ENCODE results near the gene CHMP2B. TPM values are rescaled to one million over a fixed set of nuclear protein-coding genes. Genes with fewer than 3 reads are reported as not detected.
"Not testable (repeated sequence)": the region's sequence is repeated elsewhere in the genome, so short reads cannot be mapped to it uniquely, and the experiment has no call there.

The CHMP2B gene
- total RNA-seq, 2 experiments from 2014 or later = 11.5 to 31.5 TPM

DNA sequence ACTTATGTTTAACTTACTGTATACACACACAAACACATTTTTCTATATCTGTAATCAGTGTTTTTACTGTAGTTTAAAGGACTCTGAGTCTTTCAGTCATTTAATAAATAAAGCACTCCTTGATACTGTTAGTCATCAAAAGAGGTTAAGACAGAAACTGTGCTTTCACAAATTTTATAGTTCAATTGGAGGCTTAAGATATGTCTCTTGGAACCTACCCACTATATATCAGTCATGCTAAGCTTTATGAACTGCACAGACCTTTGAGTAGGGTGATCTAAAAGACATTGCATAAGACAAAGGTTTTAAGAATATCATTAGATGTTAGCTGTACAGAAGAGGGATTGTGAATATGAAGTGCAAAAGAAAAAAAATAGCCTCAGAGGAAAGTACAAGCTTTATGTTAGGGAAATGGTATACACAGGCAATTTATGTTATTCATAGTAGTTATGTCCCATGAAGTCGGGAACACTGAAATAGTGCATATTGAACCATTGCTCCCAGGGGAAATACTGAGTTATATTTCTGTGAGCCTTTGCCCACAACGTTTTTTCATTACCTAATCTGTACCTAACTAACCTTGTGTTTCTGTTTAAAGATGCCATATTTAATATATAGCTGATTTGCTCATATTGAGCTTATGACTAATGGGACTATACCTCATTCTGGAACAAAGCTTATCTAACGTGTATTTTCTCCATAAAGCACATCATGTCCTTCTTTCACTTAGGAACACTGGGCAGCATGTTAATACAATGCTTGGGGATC is 19.7 kb downstream of the CHMP2B start:
- H3K27ac ChIP-seq (ENCODE audit: low read depth, low read length, poor library complexity, severe bottlenecking) = no peak overlapping the region
- DNase-seq (ENCODE audit: low spot score) = no peak
- intact Hi-C loops (cut with micrococcal nuclease; ENCODE audit: unreplicated experiment) = no loop called here
- no TSS peak for BruUV-seq (replicated peaks)
- H3K9me3 ChIP-seq (ENCODE audit: low read length) = no peaks in the 10 kb centered on the region
- peaks cover 4% of the 10 kb centered on the region; the same call in 1 of the 2 replicates for H3K79me2 ChIP-seq (ENCODE audit: insufficient read depth, low read depth, low read length)
- H4K20me1 ChIP-seq (ENCODE audit: insufficient read depth, low read length) = no peaks in the 10 kb centered on the region
- H3K36me3 ChIP-seq (ENCODE audit: insufficient read depth, low read length) = peaks cover 29% of the 10 kb centered on the region; the same call in 1 of the 2 replicates
- ChIA-PET POLR2A (interaction anchor here (0.5 to 0.9 kb wide), 3 partner anchors 19 to 178 kb away, joined by 3 read pairs; partner anchors contain the start of gene CHMP2B), CTCF (ENCODE audit: unreplicated experiment) (no interaction called here)
- H2AFZ ChIP-seq (ENCODE audit: low read length) = no peak overlapping the region
- H3K4me1 ChIP-seq (ENCODE audit: insufficient read depth, low read length, poor library complexity, severe bottlenecking) = no peaks in the 10 kb centered on the region
- TF ChIP-seq EZH2phosphoT487 (IDR thresholded peaks at IDR 0.05; ENCODE audit: borderline replicate concordance, low read depth, low read length) = no peak
- no peak overlapping the region for H3K4me3 ChIP-seq (ENCODE audit: low read depth, low read length, poor library complexity, severe bottlenecking)
- H3K4me2 ChIP-seq (ENCODE audit: low read length) = no peak overlapping the region
- H3K9me2 ChIP-seq (ENCODE audit: insufficient read depth, low read length) = no peaks in the 10 kb centered on the region

DNA sequence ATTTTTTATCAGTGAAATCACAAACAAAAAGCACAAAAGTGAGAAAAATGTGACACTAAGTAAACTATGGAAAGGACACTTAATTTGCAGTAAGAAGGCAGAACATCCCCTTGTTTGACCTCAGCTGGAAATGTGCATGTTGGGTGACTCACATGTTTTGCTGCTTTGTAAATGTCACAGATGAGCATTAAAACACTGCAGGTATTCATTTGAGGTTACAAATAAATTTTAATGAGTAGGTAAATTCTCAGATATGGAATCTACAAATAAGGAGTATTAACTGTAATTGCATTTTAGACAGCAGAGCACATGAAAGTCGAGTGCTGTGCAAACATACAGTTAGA is 20.3 kb downstream of the CHMP2B start:
- H3K9me3 ChIP-seq (ENCODE audit: low read length) = no peaks in the 10 kb centered on the region
- no TSS peak for BruUV-seq (replicated peaks)
- no peaks in the 10 kb centered on the region for H3K79me2 ChIP-seq (ENCODE audit: insufficient read depth, low read depth, low read length)
- ChIA-PET CTCF (ENCODE audit: unreplicated experiment) (no interaction called here), POLR2A (interaction anchor here (0.9 kb wide), 2 partner anchors 20 to 26 kb away, joined by 3 read pairs; partner anchors contain the start of gene CHMP2B)
- H3K27ac ChIP-seq (ENCODE audit: low read depth, low read length, poor library complexity, severe bottlenecking) = no peak overlapping the region
- H3K4me3 ChIP-seq (ENCODE audit: low read depth, low read length, poor library complexity, severe bottlenecking) = no peak overlapping the region
- H3K4me1 ChIP-seq (ENCODE audit: insufficient read depth, low read length, poor library complexity, severe bottlenecking) = no peaks in the 10 kb centered on the region
- H3K9me2 ChIP-seq (ENCODE audit: insufficient read depth, low read length) = no peaks in the 10 kb centered on the region
- H4K20me1 ChIP-seq (ENCODE audit: insufficient read depth, low read length) = no peaks in the 10 kb centered on the region
- H3K36me3 ChIP-seq (ENCODE audit: insufficient read depth, low read length) = peaks cover 29% of the 10 kb centered on the region; the same call in 1 of the 2 replicates
- TF ChIP-seq, protein P1, sequence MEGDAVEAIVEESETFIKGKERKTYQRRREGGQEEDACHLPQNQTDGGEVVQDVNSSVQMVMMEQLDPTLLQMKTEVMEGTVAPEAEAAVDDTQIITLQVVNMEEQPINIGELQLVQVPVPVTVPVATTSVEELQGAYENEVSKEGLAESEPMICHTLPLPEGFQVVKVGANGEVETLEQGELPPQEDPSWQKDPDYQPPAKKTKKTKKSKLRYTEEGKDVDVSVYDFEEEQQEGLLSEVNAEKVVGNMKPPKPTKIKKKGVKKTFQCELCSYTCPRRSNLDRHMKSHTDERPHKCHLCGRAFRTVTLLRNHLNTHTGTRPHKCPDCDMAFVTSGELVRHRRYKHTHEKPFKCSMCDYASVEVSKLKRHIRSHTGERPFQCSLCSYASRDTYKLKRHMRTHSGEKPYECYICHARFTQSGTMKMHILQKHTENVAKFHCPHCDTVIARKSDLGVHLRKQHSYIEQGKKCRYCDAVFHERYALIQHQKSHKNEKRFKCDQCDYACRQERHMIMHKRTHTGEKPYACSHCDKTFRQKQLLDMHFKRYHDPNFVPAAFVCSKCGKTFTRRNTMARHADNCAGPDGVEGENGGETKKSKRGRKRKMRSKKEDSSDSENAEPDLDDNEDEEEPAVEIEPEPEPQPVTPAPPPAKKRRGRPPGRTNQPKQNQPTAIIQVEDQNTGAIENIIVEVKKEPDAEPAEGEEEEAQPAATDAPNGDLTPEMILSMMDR (conservative IDR thresholded peaks at IDR 0.05; ENCODE audit: low read length) = no peak
- no peak for TF ChIP-seq EZH2phosphoT487 (IDR thresholded peaks at IDR 0.05; ENCODE audit: borderline replicate concordance, low read depth, low read length)
- H2AFZ ChIP-seq (ENCODE audit: low read length) = no peak overlapping the region
- intact Hi-C loops (cut with micrococcal nuclease; ENCODE audit: unreplicated experiment) = no loop called here
- DNase-seq (ENCODE audit: low spot score) = no peak
- H3K4me2 ChIP-seq (ENCODE audit: low read length) = no peak overlapping the region

DNA sequence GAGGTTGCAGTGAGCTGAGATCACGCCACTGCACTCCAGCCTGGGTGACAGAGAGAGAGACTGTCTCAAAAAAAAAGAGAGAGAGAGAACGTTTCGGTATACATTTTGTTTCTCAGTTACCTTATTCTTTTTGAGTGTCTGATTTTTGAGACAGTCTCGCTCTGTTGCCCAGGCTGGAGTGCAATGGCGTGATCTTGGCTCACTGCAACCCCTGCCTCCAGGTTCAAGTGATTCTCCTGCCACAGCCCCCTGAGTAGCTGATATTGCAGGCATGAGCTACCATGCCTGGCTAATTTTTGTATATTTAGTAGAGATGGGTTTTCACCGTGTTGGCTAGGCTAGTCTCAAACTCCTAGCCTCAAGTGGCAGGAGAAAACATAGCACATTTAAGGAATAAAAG is 21.1 kb downstream of the CHMP2B start:
- H3K4me1 ChIP-seq (ENCODE audit: insufficient read depth, low read length, poor library complexity, severe bottlenecking); H4K20me1 ChIP-seq (ENCODE audit: insufficient read depth, low read length); H3K4me2 ChIP-seq (ENCODE audit: low read length); H3K4me3 ChIP-seq (ENCODE audit: low read depth, low read length, poor library complexity, severe bottlenecking); H3K9me3 ChIP-seq (ENCODE audit: low read length); H3K27ac ChIP-seq (ENCODE audit: low read depth, low read length, poor library complexity, severe bottlenecking); BruUV-seq (replicated peaks); H2AFZ ChIP-seq (ENCODE audit: low read length); H3K9me2 ChIP-seq (ENCODE audit: insufficient read depth, low read length); CTCF ChIA-PET (ENCODE audit: unreplicated experiment); H3K79me2 ChIP-seq (ENCODE audit: insufficient read depth, low read depth, low read length); intact Hi-C loops (cut with micrococcal nuclease; ENCODE audit: unreplicated experiment); DNase-seq (ENCODE audit: low spot score): not testable (repeated sequence)
- POLR2A ChIA-PET = interaction anchor here (0.6 to 1.5 kb wide), 4 partner anchors 21 to 51 kb away, joined by 3 to 4 read pairs (median 4); partner anchors contain the start of gene CHMP2B
- peaks cover 29% of the 10 kb centered on the region; the same call in 1 of the 2 replicates for H3K36me3 ChIP-seq (ENCODE audit: insufficient read depth, low read length)
